Bronchial epithelial cell (primary cell): ENCODE data around the gene SHROOM3. TPM values are rescaled to one million over a fixed set of nuclear protein-coding genes. Genes with fewer than 3 reads are reported as not detected.

ENCODE experiments used
- DNase-seq: peaks from one replicate; pipeline ENCODE4 v3.0.0-alpha.2; 2010; ENCODE audit warnings: low read depth
- FAIRE-seq: peaks from 2 replicates; lab custom pipeline; 2011; peaks lifted over from hg19 to GRCh38; lab: Jason Lieb, UNC
- H3K27me3 ChIP-seq: 2 replicates; pipeline ENCODE4 v1.5.1; 2011; ENCODE audit warnings: low read length; ENCODE audit not compliant: control insufficient read depth, insufficient read depth
- H3K36me3 ChIP-seq: 2 replicates; pipeline ENCODE4 v1.5.1; 2011; ENCODE audit warnings: low read length; ENCODE audit not compliant: control insufficient read depth, insufficient read depth
- H3K4me3 ChIP-seq: 2 replicates; pipeline ENCODE4 v1.5.1; 2011; ENCODE audit warnings: mild to moderate bottlenecking, low read depth, low read length, control low read depth
- total RNA-seq: library from RNA; depleted of rRNA; stranded (reverse); fragments of >200 nt; gene quantifications from 2 replicates; pipeline ENCODE4 v1.2.1, GENCODE V29; 2014
- TF ChIP-seq, protein P1 (sequence below): IDR thresholded peaks from 2 replicates; pipeline ENCODE4 v1.5.1; 2011; ENCODE audit warnings: mild to moderate bottlenecking, moderate library complexity, low read length, control low read depth, inconsistent platforms; ENCODE audit not compliant: insufficient read depth, severe bottlenecking

The SHROOM3 gene
- total RNA-seq, 1 donor from 2014 or later: 6.3 TPM

GRCh38 chr4:76652389-76652788 is 217.4 kb downstream of the SHROOM3 start:
- Histone ChIP-seq H3K4me3 (no peak overlapping the region), H3K36me3 (no peaks in the 10 kb centered on the region), H3K27me3 (no peaks in the 10 kb centered on the region)
- TF ChIP-seq, protein P1, sequence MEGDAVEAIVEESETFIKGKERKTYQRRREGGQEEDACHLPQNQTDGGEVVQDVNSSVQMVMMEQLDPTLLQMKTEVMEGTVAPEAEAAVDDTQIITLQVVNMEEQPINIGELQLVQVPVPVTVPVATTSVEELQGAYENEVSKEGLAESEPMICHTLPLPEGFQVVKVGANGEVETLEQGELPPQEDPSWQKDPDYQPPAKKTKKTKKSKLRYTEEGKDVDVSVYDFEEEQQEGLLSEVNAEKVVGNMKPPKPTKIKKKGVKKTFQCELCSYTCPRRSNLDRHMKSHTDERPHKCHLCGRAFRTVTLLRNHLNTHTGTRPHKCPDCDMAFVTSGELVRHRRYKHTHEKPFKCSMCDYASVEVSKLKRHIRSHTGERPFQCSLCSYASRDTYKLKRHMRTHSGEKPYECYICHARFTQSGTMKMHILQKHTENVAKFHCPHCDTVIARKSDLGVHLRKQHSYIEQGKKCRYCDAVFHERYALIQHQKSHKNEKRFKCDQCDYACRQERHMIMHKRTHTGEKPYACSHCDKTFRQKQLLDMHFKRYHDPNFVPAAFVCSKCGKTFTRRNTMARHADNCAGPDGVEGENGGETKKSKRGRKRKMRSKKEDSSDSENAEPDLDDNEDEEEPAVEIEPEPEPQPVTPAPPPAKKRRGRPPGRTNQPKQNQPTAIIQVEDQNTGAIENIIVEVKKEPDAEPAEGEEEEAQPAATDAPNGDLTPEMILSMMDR: no peak
- FAIRE-seq (no peak), DNase-seq (no peak)

DNA sequence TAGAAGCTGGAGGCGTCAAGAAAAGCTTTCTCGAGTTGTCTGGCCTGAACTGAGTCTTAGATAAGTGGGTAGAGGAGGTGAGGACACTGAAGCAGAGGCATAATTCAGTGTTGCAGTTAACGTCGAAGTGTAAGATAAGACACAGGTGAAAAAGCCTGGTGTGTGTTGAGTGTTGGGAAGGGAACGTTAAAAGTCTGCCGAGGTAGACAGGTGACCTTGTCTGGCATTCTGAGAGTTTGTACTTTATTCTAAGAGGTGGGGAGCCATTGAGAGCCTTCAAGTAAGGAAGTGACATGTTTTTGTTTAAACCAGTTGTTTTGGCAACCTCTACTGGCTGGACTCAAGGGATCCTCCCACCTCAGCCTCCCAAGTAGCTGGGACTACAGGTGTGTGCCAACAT is 219.1 kb downstream of the SHROOM3 start:
- FAIRE-seq: no peak
- H3K36me3 ChIP-seq: no peaks in the 10 kb centered on the region
- no peak for DNase-seq
- TF ChIP-seq, protein P1: no peak
- no peak overlapping the region for H3K4me3 ChIP-seq
- no peaks in the 10 kb centered on the region for H3K27me3 ChIP-seq

GRCh38 chr4:76654791-76655190 is 219.8 kb downstream of the SHROOM3 start:
- no peaks in the 10 kb centered on the region for H3K27me3 ChIP-seq
- TF ChIP-seq, protein P1: no peak
- DNase-seq (no peak), FAIRE-seq (no peak)
- no peaks in the 10 kb centered on the region for H3K36me3 ChIP-seq
- no peak overlapping the region for H3K4me3 ChIP-seq

- no peaks in the 10 kb centered on the region for H3K27me3 ChIP-seq
- FAIRE-seq (no peak), DNase-seq (no peak)
- TF ChIP-seq, protein P1: no peak
- H3K4me3 ChIP-seq: no peak overlapping the region
- H3K36me3 ChIP-seq: no peaks in the 10 kb centered on the region
These were observed 220.8 kb downstream of the SHROOM3 start for GRCh38 chr4:76655566-76656479.

- Histone ChIP-seq H3K27me3 (no peaks in the 10 kb centered on the region), H3K36me3 (no peaks in the 10 kb centered on the region), H3K4me3 (no peak overlapping the region)
- FAIRE-seq: no peak
- DNase-seq: no peak
- TF ChIP-seq, protein P1: no peak
These were observed 222.4 kb downstream of the SHROOM3 start for GRCh38 chr4:76657443-76657842.
